GM21381 (cell line): ENCODE measurements around the gene CDK19.
A peak's percentile ranks its signal among the peaks of the same experiment; 100 is the strongest.
"Not testable (repeated sequence)": the region's sequence is repeated elsewhere in the genome, so short reads cannot be mapped to it uniquely, and the experiment has no call there.

Source experiments
- ATAC-seq: cut with Tn5 transposase; IDR thresholded peaks from one replicate; pipeline ENCODE4 v1.9.1; 2021; ENCODE audit warnings: mild to moderate bottlenecking, moderate library complexity; ENCODE audit not compliant: unreplicated experiment

CDK19 gene

DNA sequence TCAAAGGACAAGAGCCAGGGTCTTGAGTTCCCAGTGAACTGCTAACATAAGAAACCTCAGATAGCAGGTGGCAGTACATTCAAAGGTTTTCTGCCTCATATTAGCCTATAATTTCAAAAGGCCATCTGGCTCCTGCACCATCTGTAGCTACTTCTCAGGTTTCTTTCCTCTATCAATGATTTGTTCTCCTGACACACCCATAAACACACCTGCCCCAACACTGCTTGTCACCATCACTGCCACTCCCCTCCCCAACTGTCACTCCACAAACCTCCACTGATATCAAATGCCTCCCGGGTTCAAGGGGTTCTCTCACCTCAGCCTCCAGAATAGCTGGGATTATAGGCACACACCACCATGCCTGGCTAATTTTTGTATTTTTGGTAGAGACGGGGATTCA lies 186.1 kb downstream of the CDK19 start:
- no peak for ATAC-seq

DNA sequence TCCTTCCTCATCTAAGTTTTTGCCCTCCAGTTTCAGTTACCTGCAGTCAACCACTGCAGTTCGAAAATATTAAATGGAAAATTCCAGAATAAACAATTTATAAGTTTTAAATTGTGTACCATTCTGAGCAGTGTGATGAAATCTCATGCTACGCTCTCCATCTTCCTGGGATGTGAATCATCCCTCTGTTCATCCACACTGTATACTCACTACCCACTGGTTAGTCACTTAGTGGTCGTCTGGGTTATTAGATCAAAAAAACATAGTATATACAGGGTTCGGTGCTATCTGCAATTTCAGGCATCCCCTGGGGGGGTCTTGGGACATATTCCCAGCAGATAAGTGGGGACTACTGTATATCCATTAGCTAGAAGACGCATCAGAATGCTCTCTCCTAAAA lies 186.9 kb downstream of the CDK19 start:
- ATAC-seq, result no peak

DNA sequence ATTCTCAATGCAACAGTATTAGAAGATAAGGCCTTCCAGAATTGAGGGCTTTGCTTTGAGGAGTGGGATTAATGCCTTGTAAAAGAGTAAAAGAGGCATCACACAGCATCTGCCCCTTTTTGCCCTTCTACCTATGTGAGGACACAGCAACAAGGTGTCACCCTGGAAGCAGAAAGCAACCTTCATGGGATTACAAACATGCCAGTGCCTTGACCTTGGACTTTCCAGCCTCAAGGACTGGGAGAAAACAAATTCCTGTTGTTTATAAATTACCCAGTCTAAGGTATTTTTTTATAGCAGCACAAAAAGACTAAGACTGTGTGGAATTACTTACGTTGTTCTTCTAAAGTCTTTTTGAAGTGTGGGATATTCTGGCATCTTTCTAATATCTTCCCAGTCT lies 188.8 kb downstream of the CDK19 start:
- no peak for ATAC-seq

DNA sequence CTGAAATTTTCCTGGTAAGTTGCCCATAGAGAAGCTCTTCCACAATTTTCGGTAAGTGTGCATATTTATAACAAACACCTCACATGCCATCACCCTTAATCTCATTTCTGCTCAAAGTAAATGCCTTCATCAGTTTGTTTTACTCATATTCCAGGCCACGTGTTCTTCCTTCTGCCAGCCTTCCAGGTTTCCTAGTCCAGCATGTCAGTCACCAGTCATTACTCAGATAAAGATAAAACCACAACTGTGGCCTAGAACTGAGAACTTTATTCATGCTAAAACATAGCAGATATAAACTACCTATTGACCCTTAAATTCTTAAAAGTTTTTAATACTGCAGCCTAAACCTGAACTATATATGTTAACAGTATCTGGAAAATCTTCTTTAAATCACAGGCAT lies 189.4 kb downstream of the CDK19 start:
- no peak for ATAC-seq

DNA sequence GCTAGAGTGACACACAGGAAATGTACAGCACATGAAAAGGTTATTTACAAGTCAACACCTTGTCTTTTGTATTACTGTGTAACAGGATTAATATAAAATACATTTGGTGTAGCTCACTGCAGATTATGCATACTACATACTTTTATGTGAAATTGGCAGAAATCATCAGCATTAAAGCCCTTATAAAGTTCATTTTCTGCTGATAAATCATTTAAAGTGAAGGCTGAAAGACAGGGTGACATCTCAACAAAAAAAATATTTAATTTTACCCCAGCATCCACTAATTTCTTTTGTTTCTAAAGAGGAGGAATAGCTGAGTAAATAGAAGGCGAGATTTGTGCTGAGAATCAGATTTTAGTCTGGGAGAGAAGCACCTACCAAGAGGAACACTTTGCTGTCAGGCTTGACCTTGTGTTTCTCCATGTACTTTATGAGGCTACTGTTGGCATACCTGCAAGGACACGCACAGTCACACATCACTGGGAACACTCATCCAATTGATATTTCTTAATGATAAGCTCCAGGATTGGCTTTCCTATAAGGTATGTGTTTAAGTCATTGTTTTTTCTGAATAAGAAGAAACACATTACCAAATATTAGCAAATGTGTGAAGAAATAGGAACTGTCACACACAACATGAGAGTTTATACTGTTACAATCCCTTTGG lies 192.2 kb downstream of the CDK19 start:
- no peak for ATAC-seq

DNA sequence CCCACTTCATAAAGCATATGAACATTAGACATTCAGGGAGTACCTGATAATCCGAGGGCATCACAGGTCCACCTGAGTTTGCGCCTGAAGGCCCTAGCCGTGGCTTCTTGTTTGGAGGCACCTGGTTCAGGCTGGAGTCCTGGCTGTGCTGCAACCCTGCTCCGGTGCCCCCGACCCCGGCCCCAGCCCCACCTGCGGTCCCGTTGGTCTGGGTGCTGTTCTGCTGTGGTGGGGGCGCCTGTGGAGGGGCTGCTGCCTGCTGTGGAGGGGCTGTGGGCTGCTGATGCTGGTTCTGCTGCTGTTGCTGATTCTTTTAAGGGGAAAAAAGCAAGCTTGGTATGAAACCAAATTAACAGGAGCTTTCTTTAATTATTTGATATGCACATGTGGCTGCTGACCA lies 194.2 kb downstream of the CDK19 start:
- no peak for ATAC-seq

DNA sequence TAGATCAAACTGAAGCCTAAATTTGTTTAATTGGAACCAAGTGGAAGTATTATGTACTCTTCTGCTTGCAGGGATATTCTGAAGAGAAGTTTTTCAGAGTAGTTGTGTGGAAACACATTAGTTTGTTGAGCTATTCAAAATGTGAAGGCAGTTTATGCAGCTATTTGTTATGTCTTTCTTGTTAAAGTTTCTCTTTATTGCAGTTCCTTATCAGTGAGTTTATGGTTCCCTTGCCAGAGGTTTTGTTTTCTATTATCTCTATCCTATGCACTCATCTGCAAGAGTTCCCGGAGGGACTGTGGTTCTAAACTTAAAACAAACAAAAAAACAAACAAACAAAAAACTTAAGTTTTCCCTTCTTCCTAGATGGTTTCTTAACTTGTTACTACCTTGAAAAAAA lies 195.2 kb downstream of the CDK19 start:
- no peak for ATAC-seq

DNA sequence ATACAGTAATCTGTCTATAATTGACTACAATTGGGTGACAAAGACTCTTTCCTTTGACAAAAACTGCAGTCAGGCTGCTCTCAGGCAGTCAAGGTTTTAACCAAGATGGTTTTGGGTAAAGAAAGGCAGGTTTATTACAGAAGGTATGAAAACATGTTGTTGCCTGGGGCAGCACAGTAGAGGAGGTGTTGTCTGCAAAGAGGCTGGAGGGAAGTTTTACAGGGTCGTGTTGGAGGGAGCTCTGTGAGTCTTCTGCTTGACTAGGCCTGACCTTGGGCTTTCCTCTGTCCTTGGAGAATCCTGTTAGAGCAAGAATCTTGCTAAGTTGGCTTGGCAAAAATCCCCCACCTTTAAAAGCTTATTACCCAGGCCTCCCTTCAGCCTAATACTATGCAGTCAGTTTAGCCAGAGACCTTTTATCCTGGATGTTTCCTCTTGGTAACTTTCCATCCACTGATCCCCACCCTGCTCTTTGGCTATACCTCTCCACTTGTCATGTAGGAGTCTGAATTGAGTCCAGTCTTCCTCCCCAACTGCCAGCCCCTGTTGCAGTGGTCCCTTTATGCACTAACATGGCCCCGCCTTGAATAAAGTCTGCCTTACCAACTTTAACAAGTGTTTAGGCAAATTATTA lies 195.9 kb downstream of the CDK19 start:
- no peak for ATAC-seq

DNA sequence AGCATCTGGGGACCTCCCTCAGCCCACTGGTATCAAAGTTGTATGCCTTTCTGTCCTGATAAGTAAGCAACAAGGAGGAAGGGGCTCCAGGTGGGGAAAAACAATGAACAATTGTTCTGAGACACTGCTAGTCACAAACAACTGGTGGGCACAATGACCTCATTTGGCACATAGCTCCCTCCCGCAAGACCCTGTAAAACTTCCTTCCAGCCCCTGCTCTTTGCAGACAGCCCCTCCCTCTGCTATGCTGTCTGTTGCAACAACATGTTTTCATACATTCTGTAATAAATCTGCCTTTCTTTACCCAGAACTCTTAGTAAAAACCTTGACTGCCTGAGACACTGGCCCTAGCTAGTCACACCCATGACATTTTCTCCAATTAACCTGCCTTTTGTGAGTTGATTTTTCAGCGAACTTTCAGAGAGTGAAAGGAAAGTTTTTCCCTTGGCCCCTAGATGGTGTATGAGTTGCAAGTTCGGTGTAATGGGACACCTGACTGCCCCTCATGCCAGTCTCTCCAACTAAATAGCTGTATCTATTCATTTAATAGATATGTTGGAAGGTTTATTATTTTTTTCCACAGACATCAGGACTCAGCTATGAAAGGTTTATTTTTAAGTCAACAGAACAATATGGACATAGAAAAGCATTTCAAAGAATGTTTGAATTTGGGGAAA lies 196.5 kb downstream of the CDK19 start:
- no peak for ATAC-seq

DNA sequence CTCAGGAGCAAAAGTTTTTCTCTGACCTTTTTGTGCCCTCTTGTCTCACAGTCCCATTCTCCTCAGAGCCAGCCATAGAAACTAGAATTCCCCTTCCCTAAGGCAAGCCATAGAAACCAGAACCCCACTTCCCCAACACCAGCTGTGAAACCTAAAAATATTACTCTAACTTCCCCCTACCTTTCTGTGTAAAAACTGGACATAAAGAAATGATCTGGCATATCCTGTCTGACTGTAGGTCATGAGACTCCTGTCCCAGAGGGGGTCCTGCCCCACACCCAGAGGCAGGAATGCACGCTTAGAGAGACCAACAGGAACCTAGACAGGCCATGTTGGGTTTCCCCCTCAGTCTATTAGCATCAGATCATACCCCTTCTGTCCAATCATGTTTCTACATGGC lies 198.2 kb downstream of the CDK19 start:
- peak; percentile 80 for ATAC-seq

DNA sequence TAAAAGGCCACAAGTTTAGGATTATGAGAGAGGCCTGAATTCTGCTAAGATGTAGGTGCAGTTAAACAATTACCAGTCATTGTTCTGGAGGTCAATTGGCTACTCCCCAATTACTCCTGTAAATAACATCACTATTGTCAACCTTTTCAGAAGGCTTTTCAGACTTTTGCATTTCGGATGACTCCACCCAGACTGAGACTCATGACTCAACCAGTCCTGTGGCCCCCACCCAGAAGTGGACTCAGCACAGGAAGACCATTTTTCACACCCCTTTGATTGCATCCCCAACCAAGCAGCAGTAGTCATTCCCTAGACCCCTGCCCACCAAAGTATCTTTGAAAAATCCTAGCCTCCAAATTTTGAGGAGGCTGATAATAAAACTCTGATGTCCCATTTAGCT lies 199.5 kb downstream of the CDK19 start:
- ATAC-seq, result no peak

DNA sequence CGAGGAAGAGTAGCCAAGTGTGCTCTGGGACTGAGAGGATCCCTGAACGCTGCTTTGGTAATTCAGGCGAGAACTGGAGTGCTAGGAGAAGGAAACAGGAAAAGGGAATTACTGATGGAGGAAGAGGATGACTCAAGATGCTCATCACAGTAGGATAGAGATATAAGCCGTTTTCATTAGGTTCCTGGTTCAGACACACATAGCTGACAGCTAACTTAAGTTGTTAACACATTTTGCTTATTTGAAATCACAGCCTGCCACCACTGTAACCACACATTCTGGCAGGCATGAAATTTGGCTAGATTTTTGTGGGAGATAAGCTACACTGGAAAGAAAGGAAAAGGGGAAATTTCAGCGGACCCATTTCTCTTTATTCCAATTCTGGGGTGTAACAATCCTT lies 200.7 kb downstream of the CDK19 start:
- no peak for ATAC-seq

DNA sequence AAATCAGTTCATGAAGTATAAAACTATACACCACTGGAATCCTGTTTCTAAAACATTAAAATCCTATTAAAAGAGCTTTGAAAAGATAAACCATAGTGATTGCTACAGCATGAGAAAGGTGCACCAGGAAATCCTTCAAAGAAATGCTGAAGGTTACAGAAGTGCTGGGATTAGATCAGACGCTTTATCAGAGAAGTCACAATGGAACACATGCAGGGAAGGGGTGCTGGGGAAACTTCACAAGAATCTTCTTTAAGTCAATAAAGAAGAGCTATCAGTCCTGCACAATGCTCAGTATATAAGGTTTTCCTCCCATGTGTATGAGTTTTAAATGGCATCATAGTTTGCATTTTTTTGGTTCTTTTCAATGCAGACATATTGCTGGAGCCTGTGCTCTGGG lies 201.2 kb downstream of the CDK19 start:
- no peak for ATAC-seq

DNA sequence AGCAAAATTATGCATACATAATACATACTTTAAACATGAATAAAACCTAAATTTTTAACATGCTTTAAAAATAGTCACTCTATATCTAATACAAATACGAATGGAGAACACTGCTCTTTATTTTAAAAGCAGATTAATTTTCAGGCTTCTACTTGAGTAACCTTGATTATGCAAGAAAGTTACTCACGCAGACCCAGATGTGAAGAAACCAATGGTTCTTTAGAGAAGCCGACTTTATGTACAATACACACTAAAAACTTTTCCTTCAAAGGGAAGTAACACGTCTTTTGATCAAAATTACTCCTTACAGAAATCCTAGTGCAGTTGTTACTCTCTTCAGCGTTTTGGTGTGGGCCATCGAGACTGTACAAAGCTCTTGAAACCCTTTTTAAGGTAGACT lies 201.9 kb downstream of the CDK19 start:
- no peak for ATAC-seq

DNA sequence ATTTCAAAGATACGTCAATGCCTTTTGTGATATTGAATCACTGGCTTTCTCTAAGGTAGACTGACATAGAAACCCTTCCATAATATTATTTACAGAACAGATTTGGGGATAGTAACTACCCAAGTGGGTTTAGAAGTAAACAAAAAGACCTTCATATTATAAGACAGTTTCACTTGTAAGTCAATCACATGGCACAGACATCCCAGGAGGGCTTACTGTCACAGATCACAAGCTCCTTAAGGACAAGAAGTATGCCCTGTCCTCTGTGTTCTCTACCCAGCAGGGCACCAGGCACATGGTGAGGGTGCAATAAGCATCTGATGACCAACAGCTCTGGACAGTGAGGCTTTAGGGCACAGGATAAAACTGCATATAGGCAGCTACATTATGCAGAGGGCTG lies 203.0 kb downstream of the CDK19 start:
- no peak for ATAC-seq

DNA sequence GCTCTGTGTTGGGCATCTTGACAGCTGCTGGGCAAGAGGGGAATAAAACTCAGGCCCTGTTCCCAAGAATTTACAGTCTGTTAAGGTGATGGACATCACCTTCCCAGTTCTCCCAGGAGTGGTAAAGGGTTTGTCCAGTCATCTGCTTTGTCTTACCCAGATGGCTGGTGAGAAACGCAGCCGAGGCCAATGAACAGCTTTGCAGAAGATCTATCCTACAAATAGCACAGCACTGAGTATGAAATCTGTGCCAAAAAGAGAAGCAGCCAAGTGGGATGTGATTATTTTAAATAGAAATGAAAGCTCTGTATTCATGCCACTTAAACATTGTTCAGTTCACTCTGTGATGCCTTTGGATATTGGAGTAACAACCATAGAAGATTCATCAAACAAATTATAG lies 206.2 kb downstream of the CDK19 start:
- no peak for ATAC-seq

DNA sequence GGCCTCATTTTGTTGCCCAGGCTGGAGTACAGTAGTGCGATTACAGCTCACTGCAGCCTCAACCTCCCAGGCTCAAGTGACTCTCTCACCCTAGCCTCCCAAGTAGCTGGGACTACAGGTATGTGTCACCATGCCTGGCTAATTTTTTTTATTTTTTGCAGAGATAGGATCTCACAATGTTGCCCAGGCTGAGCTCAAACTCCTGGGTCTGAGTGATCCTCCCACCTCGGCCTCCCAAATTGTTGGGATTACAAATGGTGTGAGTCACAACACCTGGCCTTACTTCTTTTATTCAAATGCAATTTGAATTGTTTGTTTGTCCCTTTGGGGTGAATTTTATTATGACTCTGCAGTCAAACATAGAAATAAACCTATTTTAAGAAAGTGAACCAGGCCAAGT lies 207.1 kb downstream of the CDK19 start:
- no peak for ATAC-seq

DNA sequence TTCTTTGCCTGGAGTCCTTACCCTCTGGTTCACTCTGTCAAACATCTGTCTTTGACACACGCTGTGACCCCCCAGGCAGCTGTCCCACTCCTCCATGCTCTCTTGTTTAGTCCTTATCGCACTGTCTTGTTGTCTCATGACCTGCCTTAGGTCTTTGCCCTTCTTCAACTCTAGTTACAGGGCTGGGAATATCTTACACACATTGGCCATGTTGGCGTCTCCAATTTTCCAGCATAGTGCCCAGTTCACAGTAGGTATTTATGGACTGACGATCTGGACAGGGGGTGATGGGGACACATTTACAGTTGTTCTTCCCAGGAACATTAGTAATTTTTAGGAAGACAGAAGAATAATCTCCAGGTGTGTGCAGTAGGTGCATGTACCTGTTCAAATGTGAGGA lies 209.1 kb downstream of the CDK19 start:
- no peak for ATAC-seq

DNA sequence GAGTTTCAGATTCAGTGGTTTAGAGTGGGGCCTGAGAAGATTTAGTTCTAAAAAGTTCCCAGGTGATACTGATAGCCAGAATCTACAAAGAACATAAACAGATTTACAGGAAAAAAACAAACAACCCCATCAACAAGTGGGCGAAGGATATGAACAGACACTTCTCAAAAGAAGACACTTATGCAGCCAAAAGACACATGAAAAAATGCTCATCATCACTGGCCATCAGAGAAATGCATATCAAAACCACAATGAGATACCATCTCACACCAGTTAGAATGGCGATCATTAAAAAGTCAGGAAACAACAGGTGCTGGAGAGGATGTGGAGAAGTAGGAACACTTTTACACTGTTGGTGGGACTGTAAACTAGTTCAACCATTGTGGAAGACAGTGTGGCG lies 214.6 kb downstream of the CDK19 start:
- ATAC-seq, result not testable (repeated sequence)

DNA sequence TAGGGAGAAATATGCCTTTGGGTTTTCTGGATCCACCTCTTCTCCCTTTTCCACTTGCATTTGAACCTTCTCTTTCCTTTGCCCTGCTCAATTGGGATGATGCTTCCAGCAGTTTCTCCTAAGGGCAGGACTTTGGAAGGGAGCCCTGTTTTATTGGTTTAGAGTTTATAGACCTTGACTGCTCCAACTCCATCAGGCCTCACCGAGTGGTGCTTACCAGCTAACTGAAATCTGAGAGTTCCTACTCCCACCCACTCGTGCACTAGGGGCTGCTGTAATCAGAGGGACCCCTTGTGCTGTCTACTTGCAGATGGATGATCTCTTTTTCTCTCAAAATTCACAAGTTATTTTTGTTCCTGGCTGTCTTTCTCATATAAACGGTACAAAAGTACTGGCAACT lies 217.5 kb downstream of the CDK19 start:
- ATAC-seq, result no peak

DNA sequence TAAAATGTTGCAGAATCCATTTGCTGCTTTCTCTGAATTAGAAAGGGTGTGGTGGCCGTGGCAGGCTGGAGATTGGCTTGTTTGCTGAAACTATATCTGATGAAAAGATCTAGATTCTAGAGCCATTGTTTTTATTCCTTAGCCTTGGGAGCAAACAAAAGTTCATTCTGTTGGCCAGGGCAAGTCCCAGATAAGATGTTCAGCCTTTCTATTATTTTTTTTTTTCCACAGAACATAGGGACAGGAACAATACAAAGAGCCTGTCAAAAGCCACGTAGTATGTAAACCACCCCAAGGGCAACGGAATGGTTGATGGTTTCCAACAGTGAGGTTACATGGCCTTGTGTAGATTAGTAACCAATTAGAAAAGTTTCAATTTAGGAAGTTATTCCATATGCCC lies 218.9 kb downstream of the CDK19 start:
- ATAC-seq, result no peak

DNA sequence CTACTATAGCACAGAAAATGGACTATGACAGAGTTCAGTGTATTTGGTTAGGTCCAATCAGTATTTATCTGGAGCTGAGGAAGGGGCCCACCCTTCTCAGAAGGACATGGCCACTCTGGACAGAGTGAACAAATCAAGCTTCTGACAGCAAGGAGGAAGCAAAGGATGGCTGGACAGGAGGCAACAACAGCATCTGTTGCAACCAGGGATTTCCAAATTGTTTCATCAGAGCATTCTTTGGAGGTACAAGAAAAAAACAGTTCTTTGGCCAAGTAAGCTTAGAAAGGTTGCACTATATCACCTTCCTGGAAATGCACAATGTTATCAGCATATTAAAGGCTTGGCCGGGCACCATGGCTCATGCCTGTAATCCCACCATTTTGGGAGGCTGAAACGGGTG lies 220.2 kb downstream of the CDK19 start:
- ATAC-seq, result no peak

DNA sequence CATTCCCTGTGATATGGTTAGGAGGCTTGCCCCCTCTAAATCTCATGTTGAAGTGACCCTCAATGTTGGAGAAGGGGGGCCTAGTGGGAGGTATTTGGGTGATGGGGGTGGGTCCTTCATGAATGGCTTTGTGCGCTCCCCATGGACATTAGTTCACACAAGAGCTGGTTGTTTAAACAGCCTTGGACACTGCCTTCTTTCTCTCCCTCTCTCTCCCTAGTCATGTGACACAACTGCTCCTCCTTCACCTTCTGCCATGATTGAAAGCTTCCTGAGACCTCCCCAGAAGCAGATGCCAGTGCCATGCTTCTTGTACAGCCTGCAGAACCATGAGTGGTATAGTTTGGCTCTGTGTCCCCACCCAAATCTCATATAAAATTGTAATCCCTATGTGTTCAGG lies 221.6 kb downstream of the CDK19 start:
- no peak for ATAC-seq
